ENCODE measurements around the gene FAF1.

- TF ChIP-seq GATA2 (IDR thresholded peaks at IDR 0.05; ENCODE audit: low read depth, low read length), result no peak
- no peak for TF ChIP-seq GATA3 (IDR thresholded peaks at IDR 0.05; ENCODE audit: low read depth, low read length)
These were observed 486.6 kb downstream of the FAF1 start for GRCh38 chr1:50473513-50473912.

Measured in SH-SY5Y (cell line).